Smooth muscle cell (in vitro differentiated cells): ENCODE measurements around the gene GRID2. TPM values are rescaled to one million over a fixed set of nuclear protein-coding genes. Genes with fewer than 3 reads are reported as not detected.

ENCODE experiments used
- DNase-seq: peaks from one replicate; lab custom pipeline; 2025; ENCODE audit not compliant: unreplicated experiment; lab: John Stamatoyannopoulos, UW
- H2AFZ ChIP-seq: fragments of 200-600 bp; sonication (generic); 2 replicates; pipeline ENCODE4 v1.6.0; 2016; ENCODE audit warnings: antibody characterized with exemption, low read depth, mild to moderate bottlenecking
- H3F3A ChIP-seq: fragments of 200-600 bp; sonication (generic); 2 replicates; pipeline ENCODE4 v1.6.0; 2017; ENCODE audit warnings: antibody characterized with exemption, low read depth
- H3K27ac ChIP-seq: fragments of 200-600 bp; sonication (generic); 2 replicates; pipeline ENCODE4 v1.5.1; 2016; ENCODE audit warnings: low read depth, mild to moderate bottlenecking
- H3K27me3 ChIP-seq: fragments of 200-600 bp; sonication (generic); 2 replicates; pipeline ENCODE4 v1.6.1; 2016; ENCODE audit warnings: low read depth, mild to moderate bottlenecking
- H3K36me3 ChIP-seq: fragments of 200-600 bp; sonication (generic); 2 replicates; pipeline ENCODE4 v1.5.1; 2016; ENCODE audit warnings: low read depth
- H3K4me1 ChIP-seq: fragments of 200-600 bp; sonication (generic); 2 replicates; pipeline ENCODE4 v1.5.1; 2016; ENCODE audit warnings: low read depth
- H3K4me2 ChIP-seq: fragments of 200-600 bp; sonication (generic); 2 replicates; pipeline ENCODE4 v1.6.0; 2016; ENCODE audit warnings: mild to moderate bottlenecking
- H3K4me3 ChIP-seq: fragments of 200-600 bp; sonication (generic); 2 replicates; pipeline ENCODE4 v1.5.1; 2016; ENCODE audit warnings: mild to moderate bottlenecking
- H3K79me2 ChIP-seq: fragments of 200-600 bp; sonication (generic); 2 replicates; pipeline ENCODE4 v1.6.0; 2016; ENCODE audit warnings: low read depth, mild to moderate bottlenecking
- H3K9ac ChIP-seq: fragments of 200-600 bp; sonication (generic); 2 replicates; pipeline ENCODE4 v1.6.0; 2016; ENCODE audit warnings: low read depth
- H3K9me3 ChIP-seq: fragments of 200-600 bp; sonication (generic); replicated peaks from 2 replicates; pipeline ENCODE4 v1.5.1; 2016; ENCODE audit warnings: low read depth
- H4K20me1 ChIP-seq: fragments of 200-600 bp; sonication (generic); 2 replicates; pipeline ENCODE4 v1.6.0; 2016; ENCODE audit warnings: low read depth
- WGBS: methylation state at CpG from one replicate; pipeline ENCODE4 v1.1.7; 2016; ENCODE audit warnings: low lambda C conversion rate; 5-methylcytosine and 5-hydroxymethylcytosine counted together
- polyA plus RNA-seq: library from polyadenylated mRNA; unstranded; fragments of >200 nt; fragmentation: Nextera tagmentation; extraction: Ambion mirVana; gene quantifications from 2 replicates; pipeline ENCODE4 v1.2.1, GENCODE V29; 2016
- total RNA-seq: library from RNA; depleted of rRNA; stranded (reverse); fragments of >200 nt; gene quantifications from 2 replicates; pipeline ENCODE4 v1.2.3, GENCODE V29; 2014
- TF ChIP-seq, protein P1 (sequence below): fragments of 200-600 bp; sonication (generic); IDR thresholded peaks from 2 replicates; pipeline ENCODE4 v1.5.1; 2017; ENCODE audit warnings: borderline replicate concordance, mild to moderate bottlenecking, antibody characterized with exemption; ENCODE audit not compliant: insufficient read depth, poor library complexity, severe bottlenecking

GRID2 gene
- total and polyA plus RNA-seq, 2 experiments from 2014 or later, result 1.2 TPM; not detected in 1

GRCh38 chr4:92307866-92308265 is 4.1 kb downstream of the GRID2 start:
- no peak overlapping the region for H3K4me3 ChIP-seq
- TF ChIP-seq, protein P1, sequence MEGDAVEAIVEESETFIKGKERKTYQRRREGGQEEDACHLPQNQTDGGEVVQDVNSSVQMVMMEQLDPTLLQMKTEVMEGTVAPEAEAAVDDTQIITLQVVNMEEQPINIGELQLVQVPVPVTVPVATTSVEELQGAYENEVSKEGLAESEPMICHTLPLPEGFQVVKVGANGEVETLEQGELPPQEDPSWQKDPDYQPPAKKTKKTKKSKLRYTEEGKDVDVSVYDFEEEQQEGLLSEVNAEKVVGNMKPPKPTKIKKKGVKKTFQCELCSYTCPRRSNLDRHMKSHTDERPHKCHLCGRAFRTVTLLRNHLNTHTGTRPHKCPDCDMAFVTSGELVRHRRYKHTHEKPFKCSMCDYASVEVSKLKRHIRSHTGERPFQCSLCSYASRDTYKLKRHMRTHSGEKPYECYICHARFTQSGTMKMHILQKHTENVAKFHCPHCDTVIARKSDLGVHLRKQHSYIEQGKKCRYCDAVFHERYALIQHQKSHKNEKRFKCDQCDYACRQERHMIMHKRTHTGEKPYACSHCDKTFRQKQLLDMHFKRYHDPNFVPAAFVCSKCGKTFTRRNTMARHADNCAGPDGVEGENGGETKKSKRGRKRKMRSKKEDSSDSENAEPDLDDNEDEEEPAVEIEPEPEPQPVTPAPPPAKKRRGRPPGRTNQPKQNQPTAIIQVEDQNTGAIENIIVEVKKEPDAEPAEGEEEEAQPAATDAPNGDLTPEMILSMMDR, result no peak
- no peak overlapping the region for H3K9ac ChIP-seq
- no peak for DNase-seq
- no peaks in the 10 kb centered on the region for H4K20me1 ChIP-seq
- no peaks in the 10 kb centered on the region for H3K36me3 ChIP-seq
- WGBS, result 11% methylated on average over 4 of the region's 4 CpGs
- H3K79me2 ChIP-seq, result no peaks in the 10 kb centered on the region
- H3K4me1 ChIP-seq, result peaks cover 12% of the 10 kb centered on the region
- peaks cover 46% of the 10 kb centered on the region for H3K27me3 ChIP-seq
- peak overlapping the region; percentile 20 for H3K4me2 ChIP-seq
- H3F3A ChIP-seq, result no peaks in the 10 kb centered on the region
- H3K9me3 ChIP-seq, result no peaks in the 10 kb centered on the region
- H3K27ac ChIP-seq, result no peak overlapping the region
- peak overlapping the region; percentile 63 for H2AFZ ChIP-seq

GRCh38 chr4:92317047-92317446 is 13.3 kb downstream of the GRID2 start:
- H3K36me3 ChIP-seq, result no peaks in the 10 kb centered on the region
- H3F3A ChIP-seq, result no peaks in the 10 kb centered on the region
- H3K27ac ChIP-seq, result no peak overlapping the region
- H4K20me1 ChIP-seq, result no peaks in the 10 kb centered on the region
- H3K79me2 ChIP-seq, result no peaks in the 10 kb centered on the region
- H3K9ac ChIP-seq, result no peak overlapping the region
- H3K4me3 ChIP-seq, result no peak overlapping the region
- no peak overlapping the region for H2AFZ ChIP-seq
- H3K27me3 ChIP-seq, result no peaks in the 10 kb centered on the region
- H3K9me3 ChIP-seq, result no peaks in the 10 kb centered on the region
- DNase-seq, result no peak
- WGBS, result 94% methylated on average over 1 of the region's 1 CpG
- TF ChIP-seq, protein P1, result no peak
- no peak overlapping the region for H3K4me2 ChIP-seq
- H3K4me1 ChIP-seq, result no peaks in the 10 kb centered on the region

DNA sequence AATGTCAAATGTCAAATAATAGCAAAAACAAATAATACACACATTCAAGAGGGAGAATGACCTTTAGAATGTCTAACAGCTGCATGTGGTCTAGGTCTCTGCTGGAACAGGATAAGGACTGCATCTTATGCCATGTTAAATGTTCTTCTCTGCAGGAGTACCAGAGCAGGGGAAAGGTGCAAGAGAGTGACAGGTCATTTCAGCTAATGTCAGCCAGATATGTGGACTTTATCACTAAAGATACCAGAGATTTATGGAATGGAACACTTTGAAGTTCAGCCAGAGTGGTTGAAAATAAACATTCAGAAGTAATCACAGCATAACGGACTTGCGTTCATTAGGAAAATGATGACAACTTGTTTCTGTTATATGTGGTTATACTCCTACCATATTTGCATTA is 24.3 kb downstream of the GRID2 start:
- Histone ChIP-seq H3K9me3 (no peaks in the 10 kb centered on the region), H3K27ac (no peak overlapping the region), H3K4me2 (no peak overlapping the region), H3K79me2 (no peaks in the 10 kb centered on the region), H3K27me3 (no peaks in the 10 kb centered on the region), H3K36me3 (no peaks in the 10 kb centered on the region), H3F3A (no peaks in the 10 kb centered on the region), H3K4me3 (no peak overlapping the region), H3K9ac (no peak overlapping the region), H4K20me1 (no peaks in the 10 kb centered on the region), H2AFZ (no peak overlapping the region), H3K4me1 (no peaks in the 10 kb centered on the region)
- TF ChIP-seq, protein P1, result no peak
- 40% methylated on average over 2 of the region's 2 CpGs for WGBS
- no peak for DNase-seq

GRCh38 chr4:92333016-92333415 is 29.2 kb downstream of the GRID2 start:
- Histone ChIP-seq H3F3A (no peaks in the 10 kb centered on the region), H3K36me3 (no peaks in the 10 kb centered on the region), H3K4me3 (no peak overlapping the region), H3K9ac (no peak overlapping the region), H4K20me1 (no peaks in the 10 kb centered on the region), H3K27me3 (no peaks in the 10 kb centered on the region), H3K4me1 (no peaks in the 10 kb centered on the region), H3K27ac (no peak overlapping the region), H3K79me2 (no peaks in the 10 kb centered on the region), H3K4me2 (no peak overlapping the region), H2AFZ (no peak overlapping the region), H3K9me3 (no peaks in the 10 kb centered on the region)
- WGBS, result 52% methylated on average over 2 of the region's 2 CpGs
- DNase-seq, result no peak
- TF ChIP-seq, protein P1, result no peak
